ENCODE results near the gene RNF17.

Gene RNF17

DNA sequence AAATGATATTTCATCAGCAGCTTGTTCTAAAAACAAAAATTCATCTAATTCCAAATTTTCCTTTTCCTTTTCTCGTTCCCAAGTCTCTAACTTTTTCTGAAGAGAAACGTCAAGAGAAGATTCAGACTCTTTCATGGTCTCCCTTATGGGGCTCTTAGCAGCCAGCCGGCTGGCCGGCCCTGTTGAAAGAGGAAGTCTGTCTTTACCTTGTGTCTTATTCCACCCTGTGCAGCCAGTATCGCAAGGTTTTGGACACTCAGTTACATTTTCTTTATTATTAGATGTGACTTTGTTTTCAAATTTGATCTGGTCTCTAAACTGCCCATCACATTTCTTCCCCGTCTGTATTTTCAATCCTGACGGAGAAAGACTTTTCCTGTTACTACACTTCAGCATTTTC lies 142.3 kb downstream of the RNF17 start:
- no peak overlapping the region for H3K4me3 ChIP-seq
- peak overlapping the region in 1 of 2 donors; percentile 39 for H3K27ac ChIP-seq
- no peak for TF ChIP-seq CTCF (IDR thresholded peaks at IDR 0.05)
- DNase-seq (ENCODE audit: low spot score): no peak

- no peak overlapping the region for H3K27ac ChIP-seq
- DNase-seq (ENCODE audit: low spot score): no peak
- no peak overlapping the region for H3K4me3 ChIP-seq
- no peak for TF ChIP-seq CTCF (IDR thresholded peaks at IDR 0.05)
Measured at GRCh38 chr13:24910502-24911132, 146.6 kb downstream of the RNF17 start.

DNA sequence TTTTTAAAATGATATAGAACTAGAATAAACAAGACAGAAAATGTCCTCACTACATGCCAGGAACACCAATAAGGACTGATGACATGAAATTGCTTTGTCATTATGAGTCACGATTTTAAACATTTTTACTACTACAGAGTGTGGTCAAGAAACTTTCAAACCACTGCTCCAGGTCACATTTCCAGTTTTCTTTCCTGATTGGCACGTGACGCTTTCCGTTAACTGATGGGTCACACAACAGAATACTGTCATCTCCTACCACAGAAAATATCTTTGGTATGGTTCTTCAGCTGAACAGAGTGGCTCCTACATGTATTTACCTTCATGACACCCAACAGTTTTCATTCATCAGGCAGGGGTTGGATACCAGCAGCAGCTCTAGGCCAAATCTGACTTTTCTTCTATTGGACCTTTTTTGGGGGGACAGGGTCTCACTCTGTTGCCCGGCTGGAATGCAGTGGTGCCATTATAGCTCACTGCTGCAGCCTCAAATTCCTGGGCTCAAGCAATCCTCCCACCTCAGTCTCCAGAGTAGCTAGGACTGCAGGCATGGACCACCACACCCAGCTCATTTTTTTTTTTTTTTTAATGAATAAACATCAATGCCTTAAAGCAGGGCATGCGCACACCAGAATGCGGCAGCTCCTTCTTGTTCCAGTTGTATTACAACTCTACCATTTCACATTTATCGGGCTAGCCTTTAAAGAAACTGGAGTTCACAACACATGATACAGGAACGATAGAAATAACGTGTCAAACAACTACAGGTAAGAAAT lies 147.4 kb downstream of the RNF17 start:
- TF ChIP-seq CTCF (IDR thresholded peaks at IDR 0.05): no peak
- DNase-seq (ENCODE audit: low spot score): no peak
- Histone ChIP-seq H3K27ac (no peak overlapping the region), H3K4me3 (no peak overlapping the region)

- DNase-seq (ENCODE audit: low spot score): no peak
- TF ChIP-seq CTCF (IDR thresholded peaks at IDR 0.05): no peak
- Histone ChIP-seq H3K4me3 (no peak overlapping the region), H3K27ac (no peak overlapping the region)
Measured at GRCh38 chr13:24916464-24916863, 152.5 kb downstream of the RNF17 start.

DNA sequence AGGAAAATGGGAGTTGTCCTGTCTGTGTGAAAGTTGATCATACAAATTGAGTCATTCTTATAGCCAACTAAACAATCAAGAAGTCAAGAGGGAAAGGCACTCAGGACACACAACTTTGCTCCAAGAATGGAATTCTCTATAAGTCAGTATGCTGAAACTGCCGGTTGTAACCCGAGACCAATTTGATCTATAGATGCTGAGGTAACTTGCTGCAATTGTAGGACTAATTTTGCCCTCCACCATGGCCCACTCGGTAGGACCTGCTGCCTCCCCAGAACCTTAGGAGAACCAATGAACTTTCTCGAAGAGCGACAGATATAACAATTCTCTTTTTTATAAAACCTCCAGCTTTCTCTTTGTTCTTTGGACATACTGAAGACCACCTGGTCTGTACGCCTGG lies 157.0 kb downstream of the RNF17 start:
- no peak overlapping the region for H3K27ac ChIP-seq
- H3K4me3 ChIP-seq: no peak overlapping the region
- TF ChIP-seq CTCF (IDR thresholded peaks at IDR 0.05): no peak
- no peak for DNase-seq (ENCODE audit: low spot score)

GRCh38 chr13:24921881-24922280 lies 157.9 kb downstream of the RNF17 start:
- peak overlapping the region; percentile 84 for H3K4me3 ChIP-seq
- H3K27ac ChIP-seq: peak overlapping the region in 1 of 2 donors; percentile 89
- no peak for TF ChIP-seq CTCF (IDR thresholded peaks at IDR 0.05)
- DNase-seq (ENCODE audit: low spot score): no peak

DNA sequence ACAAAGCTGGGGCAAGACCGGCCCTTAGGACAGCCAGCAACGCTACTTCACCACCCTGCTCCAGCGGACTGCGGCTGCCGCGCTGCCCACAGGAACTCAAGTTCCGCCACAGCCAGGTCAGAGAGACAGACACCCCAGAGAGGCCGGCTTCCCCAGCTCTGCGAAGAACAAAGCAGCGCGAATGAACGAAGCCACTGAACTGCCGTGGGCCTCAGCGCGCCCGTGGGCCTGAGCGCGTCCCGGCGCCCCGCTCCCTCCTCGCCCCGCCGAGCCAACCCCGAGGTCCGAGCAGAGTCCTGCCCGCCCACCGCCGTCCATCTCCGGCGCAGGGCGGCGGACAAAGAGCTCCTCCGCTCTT lies 158.4 kb downstream of the RNF17 start:
- TF ChIP-seq CTCF (IDR thresholded peaks at IDR 0.05): no peak
- DNase-seq (ENCODE audit: low spot score): peak; percentile 77
- H3K27ac ChIP-seq: peak overlapping the region; percentile 89 to 96

More for the DNA sequence above, 158.4 kb downstream of the RNF17 start:
- H3K4me3 ChIP-seq: peak overlapping the region; percentile 84

Data from coronary artery (tissue), 2 donors.